Liver (tissue), 9 donors: ENCODE results near the gene C8B. TPM values are rescaled to one million over a fixed set of nuclear protein-coding genes. Genes with fewer than 3 reads are reported as not detected.

Experiments used
- DNase-seq: peaks from one replicate; pipeline ENCODE4 v3.0.0-alpha.2; 2017; ENCODE audit warnings: low spot score
- H3K27ac ChIP-seq, 2 donors: one replicate each; pipeline ENCODE4 v1.7.0; 2013; ENCODE audit warnings: inconsistent platforms in 2 of 2, low read length in 2 of 2, control low read depth in 1 of 2, low read depth in 1 of 2, mild to moderate bottlenecking in 1 of 2
- H3K27me3 ChIP-seq, 4 donors: one replicate each; pipeline versions ENCODE4 v1.6.1 to v1.7.0; 2013; ENCODE audit warnings: low read length in 3 of 4, inconsistent platforms in 1 of 4, mild to moderate bottlenecking in 1 of 4, moderate library complexity in 1 of 4; ENCODE audit not compliant: control insufficient read depth in 4 of 4, insufficient read depth in 4 of 4
- H3K36me3 ChIP-seq, 4 donors: one replicate each; pipeline versions ENCODE4 v1.6.1 to v1.7.0; 2013; ENCODE audit warnings: low read length in 3 of 4, mild to moderate bottlenecking in 3 of 4, low read depth in 1 of 4, moderate library complexity in 1 of 4; ENCODE audit not compliant: control insufficient read depth in 4 of 4, insufficient read depth in 3 of 4
- H3K4me1 ChIP-seq, 4 donors: one replicate each; pipeline versions ENCODE4 v1.6.1 to v1.7.0; 2013; ENCODE audit warnings: low read length in 3 of 4, mild to moderate bottlenecking in 3 of 4, moderate library complexity in 1 of 4; ENCODE audit not compliant: control insufficient read depth in 4 of 4, insufficient read depth in 4 of 4
- H3K4me3 ChIP-seq, 3 donors: one replicate each; pipeline versions ENCODE4 v1.6.1 to v1.7.0; 2013; ENCODE audit warnings: low read length in 3 of 3, control low read depth in 1 of 3, low read depth in 1 of 3, mild to moderate bottlenecking in 1 of 3
- H3K9ac ChIP-seq, 2 donors: one replicate each; pipeline ENCODE4 v1.7.0; 2013; ENCODE audit warnings: low read length in 2 of 2, mild to moderate bottlenecking in 2 of 2, moderate library complexity in 2 of 2, control low read depth in 1 of 2, low read depth in 1 of 2
- H3K9me3 ChIP-seq, 4 donors: one replicate each; pipeline versions ENCODE4 v1.6.1 to v1.7.0; 2013; ENCODE audit warnings: low read length in 3 of 4; ENCODE audit not compliant: control insufficient read depth in 4 of 4
- ATF3 ChIP-seq: IDR thresholded peaks from 2 replicates; pipeline ENCODE4 v1.6.1; 2016; ENCODE audit warnings: antibody characterized with exemption
- EGR1 ChIP-seq, 2 donors: IDR thresholded peaks; 2 replicates each; pipeline ENCODE4 v1.6.1; 2016 to 2018; ENCODE audit warnings: antibody characterized with exemption in 2 of 2, low read depth in 2 of 2
- FOXA1 ChIP-seq: IDR thresholded peaks from 2 replicates; pipeline ENCODE4 v1.6.1; 2016; ENCODE audit warnings: antibody characterized with exemption
- FOXA2 ChIP-seq: IDR thresholded peaks from 2 replicates; pipeline ENCODE4 v1.6.1; 2016; ENCODE audit warnings: antibody characterized with exemption
- GABPA ChIP-seq, 2 donors: IDR thresholded peaks in 1 of 2; conservative IDR thresholded peaks in 1 of 2; 2 replicates each; pipeline ENCODE4 v1.6.1; 2016; ENCODE audit warnings: antibody characterized with exemption in 2 of 2, mild to moderate bottlenecking in 1 of 2, moderate library complexity in 1 of 2
- HNF4A ChIP-seq, 2 donors: conservative IDR thresholded peaks; 2 replicates each; pipeline ENCODE4 v1.6.1; 2016; ENCODE audit warnings: antibody characterized with exemption in 2 of 2, mild to moderate bottlenecking in 2 of 2
- HNF4G ChIP-seq: IDR thresholded peaks from 2 replicates; pipeline ENCODE4 v1.6.1; 2016; ENCODE audit warnings: antibody characterized with exemption
- JUND ChIP-seq, 2 donors: IDR thresholded peaks; 2 replicates each; pipeline ENCODE4 v1.6.1; 2016; ENCODE audit warnings: antibody characterized with exemption in 2 of 2
- MAX ChIP-seq: IDR thresholded peaks from 2 replicates; pipeline ENCODE4 v1.6.1; 2016; ENCODE audit warnings: antibody characterized with exemption
- NR2F2 ChIP-seq: IDR thresholded peaks from 2 replicates; pipeline ENCODE4 v1.6.1; 2016; ENCODE audit warnings: antibody characterized with exemption
- RAD21 ChIP-seq, 2 donors: IDR thresholded peaks; 2 replicates each; pipeline ENCODE4 v1.6.1; 2016; ENCODE audit warnings: antibody characterized with exemption in 2 of 2, mild to moderate bottlenecking in 2 of 2
- RXRA ChIP-seq, 2 donors: IDR thresholded peaks; 2 replicates each; pipeline ENCODE4 v1.6.1; 2017 to 2018; ENCODE audit warnings: antibody characterized with exemption in 2 of 2, mild to moderate bottlenecking in 1 of 2
- SP1 ChIP-seq: IDR thresholded peaks from 2 replicates; pipeline ENCODE4 v1.6.1; 2018; ENCODE audit warnings: antibody characterized with exemption, mild to moderate bottlenecking
- TAF1 ChIP-seq: conservative IDR thresholded peaks from 2 replicates; pipeline ENCODE4 v1.6.1; 2016; ENCODE audit warnings: antibody characterized with exemption, mild to moderate bottlenecking
- YY1 ChIP-seq: IDR thresholded peaks from 2 replicates; pipeline ENCODE4 v1.6.1; 2016; ENCODE audit warnings: antibody characterized with exemption, mild to moderate bottlenecking
- ZBTB33 ChIP-seq: IDR thresholded peaks from 2 replicates; pipeline ENCODE4 v1.6.1; 2016; ENCODE audit warnings: antibody characterized with exemption
- WGBS: extraction: QIAGEN DNeasy Blood & Tissue Kit; methylation state at CpG from one replicate; pipeline ENCODE4 v1.1.7; 2013; 5-methylcytosine and 5-hydroxymethylcytosine counted together
- polyA plus RNA-seq, 2 donors: library from polyadenylated mRNA; stranded (reverse) in 1 of 2; unstranded in 1 of 2; fragments of 200-250 nt in 1 of 2; fragments of >200 nt in 1 of 2; fragmentation: Nextera tagmentation in 1 of 2; extraction: Ambion mirVana in 1 of 2; gene quantifications; one replicate each; pipeline versions ENCODE4 v1.2.1 to v1.2.3, GENCODE V29; 2013 to 2015
- total RNA-seq, 2 donors: library from RNA; depleted of rRNA; stranded (reverse); fragments of >200 nt; gene quantifications; one replicate each; pipeline ENCODE4 v1.2.3, GENCODE V29; 2014
- TF ChIP-seq, protein P1 (sequence below): IDR thresholded peaks from 2 replicates; pipeline ENCODE4 v1.6.1; 2016; ENCODE audit warnings: antibody characterized with exemption, mild to moderate bottlenecking
- TF ChIP-seq, protein P2 (sequence below): fragments of 150-350 bp; IDR thresholded peaks from 2 replicates; pipeline ENCODE4 v1.5.1; 2017; ENCODE audit warnings: improper control_type of control experiment, low read depth, low read length; ENCODE audit not compliant: missing input control
- donor health status: healthy.
- donor health status: healthy.
- donor health status: healthy.
- donor health status: healthy.
- donor health status: healthy.

The C8B gene
- total and polyA plus RNA-seq, 4 donors = 151 to 703 (median 356) TPM

GRCh38 chr1:57012315-57012714, 46.5 kb upstream of the C8B start:
- Histone ChIP-seq H3K27ac (no peak overlapping the region), H3K4me1 (no peaks in the 10 kb centered on the region), H3K36me3 (peaks cover 0 to 26% (median 7%) of the 10 kb centered on the region in 4 donors), H3K9ac (no peak overlapping the region), H3K4me3 (no peak overlapping the region), H3K9me3 (no peaks in the 10 kb centered on the region), H3K27me3 (no peaks in the 10 kb centered on the region)
- DNase-seq = no peak
- TF ChIP-seq GABPA (IDR thresholded peaks at IDR 0.05 in 1 of 2, conservative IDR thresholded peaks at IDR 0.05 in 1 of 2) (no peak), MAX (no peak), RXRA (IDR thresholded peaks at IDR 0.05) (no peak), JUND (IDR thresholded peaks at IDR 0.05) (no peak), RAD21 (IDR thresholded peaks at IDR 0.05) (no peak), NR2F2 (no peak), YY1 (no peak), EGR1 (IDR thresholded peaks at IDR 0.05; ENCODE audit: low read depth in 2 of 2) (no peak), ZBTB33 (no peak), TAF1 (no peak), HNF4A (conservative IDR thresholded peaks at IDR 0.05) (no peak), FOXA1 (no peak), SP1 (no peak), HNF4G (no peak), FOXA2 (no peak), ATF3 (no peak)
- TF ChIP-seq, protein P1, sequence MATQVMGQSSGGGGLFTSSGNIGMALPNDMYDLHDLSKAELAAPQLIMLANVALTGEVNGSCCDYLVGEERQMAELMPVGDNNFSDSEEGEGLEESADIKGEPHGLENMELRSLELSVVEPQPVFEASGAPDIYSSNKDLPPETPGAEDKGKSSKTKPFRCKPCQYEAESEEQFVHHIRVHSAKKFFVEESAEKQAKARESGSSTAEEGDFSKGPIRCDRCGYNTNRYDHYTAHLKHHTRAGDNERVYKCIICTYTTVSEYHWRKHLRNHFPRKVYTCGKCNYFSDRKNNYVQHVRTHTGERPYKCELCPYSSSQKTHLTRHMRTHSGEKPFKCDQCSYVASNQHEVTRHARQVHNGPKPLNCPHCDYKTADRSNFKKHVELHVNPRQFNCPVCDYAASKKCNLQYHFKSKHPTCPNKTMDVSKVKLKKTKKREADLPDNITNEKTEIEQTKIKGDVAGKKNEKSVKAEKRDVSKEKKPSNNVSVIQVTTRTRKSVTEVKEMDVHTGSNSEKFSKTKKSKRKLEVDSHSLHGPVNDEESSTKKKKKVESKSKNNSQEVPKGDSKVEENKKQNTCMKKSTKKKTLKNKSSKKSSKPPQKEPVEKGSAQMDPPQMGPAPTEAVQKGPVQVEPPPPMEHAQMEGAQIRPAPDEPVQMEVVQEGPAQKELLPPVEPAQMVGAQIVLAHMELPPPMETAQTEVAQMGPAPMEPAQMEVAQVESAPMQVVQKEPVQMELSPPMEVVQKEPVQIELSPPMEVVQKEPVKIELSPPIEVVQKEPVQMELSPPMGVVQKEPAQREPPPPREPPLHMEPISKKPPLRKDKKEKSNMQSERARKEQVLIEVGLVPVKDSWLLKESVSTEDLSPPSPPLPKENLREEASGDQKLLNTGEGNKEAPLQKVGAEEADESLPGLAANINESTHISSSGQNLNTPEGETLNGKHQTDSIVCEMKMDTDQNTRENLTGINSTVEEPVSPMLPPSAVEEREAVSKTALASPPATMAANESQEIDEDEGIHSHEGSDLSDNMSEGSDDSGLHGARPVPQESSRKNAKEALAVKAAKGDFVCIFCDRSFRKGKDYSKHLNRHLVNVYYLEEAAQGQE = no peak
- TF ChIP-seq, protein P2, sequence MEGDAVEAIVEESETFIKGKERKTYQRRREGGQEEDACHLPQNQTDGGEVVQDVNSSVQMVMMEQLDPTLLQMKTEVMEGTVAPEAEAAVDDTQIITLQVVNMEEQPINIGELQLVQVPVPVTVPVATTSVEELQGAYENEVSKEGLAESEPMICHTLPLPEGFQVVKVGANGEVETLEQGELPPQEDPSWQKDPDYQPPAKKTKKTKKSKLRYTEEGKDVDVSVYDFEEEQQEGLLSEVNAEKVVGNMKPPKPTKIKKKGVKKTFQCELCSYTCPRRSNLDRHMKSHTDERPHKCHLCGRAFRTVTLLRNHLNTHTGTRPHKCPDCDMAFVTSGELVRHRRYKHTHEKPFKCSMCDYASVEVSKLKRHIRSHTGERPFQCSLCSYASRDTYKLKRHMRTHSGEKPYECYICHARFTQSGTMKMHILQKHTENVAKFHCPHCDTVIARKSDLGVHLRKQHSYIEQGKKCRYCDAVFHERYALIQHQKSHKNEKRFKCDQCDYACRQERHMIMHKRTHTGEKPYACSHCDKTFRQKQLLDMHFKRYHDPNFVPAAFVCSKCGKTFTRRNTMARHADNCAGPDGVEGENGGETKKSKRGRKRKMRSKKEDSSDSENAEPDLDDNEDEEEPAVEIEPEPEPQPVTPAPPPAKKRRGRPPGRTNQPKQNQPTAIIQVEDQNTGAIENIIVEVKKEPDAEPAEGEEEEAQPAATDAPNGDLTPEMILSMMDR = no peak
- 93% methylated on average over 1 of the region's 1 CpG for WGBS
